ENCODE measurements around the gene TUBB2A. TPM values are rescaled to one million over a fixed set of nuclear protein-coding genes. Genes with fewer than 3 reads are reported as not detected.
"Not testable (repeated sequence)": the region's sequence is repeated elsewhere in the genome, so short reads cannot be mapped to it uniquely, and the experiment has no call there.

Gene TUBB2A
- total RNA-seq, 1 donor from 2014 or later: 25.1 TPM

- intact Hi-C loops (cut with DNase I): no loop called here
- no peak for DNase-seq (ENCODE audit: low spot score)
Measured at GRCh38 chr6:3186974-3187382, 29.6 kb upstream of the TUBB2A start.

- intact Hi-C loops (cut with DNase I): no loop called here
- DNase-seq (ENCODE audit: low spot score): no peak
Measured at GRCh38 chr6:3183066-3183465, 25.7 kb upstream of the TUBB2A start.

GRCh38 chr6:3181105-3181504 lies 23.8 kb upstream of the TUBB2A start:
- intact Hi-C loops (cut with DNase I): no loop called here
- DNase-seq (ENCODE audit: low spot score): no peak

- DNase-seq (ENCODE audit: low spot score); intact Hi-C loops (cut with DNase I): not testable (repeated sequence)
Measured at GRCh38 chr6:3179945-3180344, 22.6 kb upstream of the TUBB2A start.

- DNase-seq (ENCODE audit: low spot score); intact Hi-C loops (cut with DNase I): not testable (repeated sequence)
Measured at GRCh38 chr6:3178666-3179065, 21.3 kb upstream of the TUBB2A start.

GRCh38 chr6:3176562-3177355 lies 19.4 kb upstream of the TUBB2A start:
- intact Hi-C loops (cut with DNase I): no loop called here
- no peak for DNase-seq (ENCODE audit: low spot score)

- no peak for DNase-seq (ENCODE audit: low spot score)
- intact Hi-C loops (cut with DNase I): no loop called here
Measured at GRCh38 chr6:3175715-3176402, 18.5 kb upstream of the TUBB2A start.

GRCh38 chr6:3173636-3174089 lies 16.3 kb upstream of the TUBB2A start:
- intact Hi-C loops (cut with DNase I); DNase-seq (ENCODE audit: low spot score): not testable (repeated sequence)

GRCh38 chr6:3172789-3173188 lies 15.4 kb upstream of the TUBB2A start:
- intact Hi-C loops (cut with DNase I); DNase-seq (ENCODE audit: low spot score): not testable (repeated sequence)

GRCh38 chr6:3171313-3172175 lies 14.2 kb upstream of the TUBB2A start:
- intact Hi-C loops (cut with DNase I); DNase-seq (ENCODE audit: low spot score): not testable (repeated sequence)

GRCh38 chr6:3170676-3171075 lies 13.3 kb upstream of the TUBB2A start:
- intact Hi-C loops (cut with DNase I); DNase-seq (ENCODE audit: low spot score): not testable (repeated sequence)

GRCh38 chr6:3168046-3168445 lies 10.7 kb upstream of the TUBB2A start:
- intact Hi-C loops (cut with DNase I); DNase-seq (ENCODE audit: low spot score): not testable (repeated sequence)

GRCh38 chr6:3166535-3167225 lies 9.3 kb upstream of the TUBB2A start:
- not testable (repeated sequence) for DNase-seq (ENCODE audit: low spot score)

GRCh38 chr6:3165631-3166534 lies 8.5 kb upstream of the TUBB2A start:
- intact Hi-C loops (cut with DNase I): no loop called here
- DNase-seq (ENCODE audit: low spot score): no peak

More at GRCh38 chr6:3166535-3167225, 9.3 kb upstream of the TUBB2A start:
- intact Hi-C loops (cut with DNase I): not testable (repeated sequence)

- no peak for DNase-seq (ENCODE audit: low spot score)
- intact Hi-C loops (cut with DNase I): loop anchor here (5.0 kb wide), 1 partner anchor 97 kb away; the partner anchor contains the start of gene RIPK1
Measured at GRCh38 chr6:3164388-3164787, 7.0 kb upstream of the TUBB2A start.

GRCh38 chr6:3163248-3163594 lies 5.9 kb upstream of the TUBB2A start:
- no peak for DNase-seq (ENCODE audit: low spot score)
- intact Hi-C loops (cut with DNase I): loop anchor here (5.0 kb wide), 1 partner anchor 96 kb away; the partner anchor contains the start of gene RIPK1

GRCh38 chr6:3162565-3163247 lies 5.4 kb upstream of the TUBB2A start:
- intact Hi-C loops (cut with DNase I): loop anchor here (5.0 kb wide), 1 partner anchor 95 kb away; the partner anchor contains the start of gene RIPK1

More at GRCh38 chr6:3162565-3163247, 5.4 kb upstream of the TUBB2A start:
- peak; percentile 81 for DNase-seq (ENCODE audit: low spot score)
